Endothelial cell (in vitro differentiated cells): ENCODE measurements around the gene ARL5C. TPM values are rescaled to one million over a fixed set of nuclear protein-coding genes. Genes with fewer than 3 reads are reported as not detected.

Experiments used
- DNase-seq: peaks from one replicate; pipeline ENCODE4 v3.0.0; 2021; ENCODE audit warnings: low spot score
- H3K27ac Mint-ChIP-seq: one replicate; pipeline ENCODE4 v1.8.0; 2021; ENCODE audit warnings: mixed read lengths, inconsistent platforms; ENCODE audit not compliant: unreplicated experiment
- H3K27me3 Mint-ChIP-seq: one replicate; pipeline ENCODE4 v1.8.0; 2021; ENCODE audit warnings: mild to moderate bottlenecking, moderate library complexity, mixed read lengths, inconsistent platforms; ENCODE audit not compliant: unreplicated experiment
- H3K36me3 Mint-ChIP-seq: one replicate; pipeline ENCODE4 v1.8.0; 2021; ENCODE audit warnings: mild to moderate bottlenecking, low read depth, mixed read lengths, inconsistent platforms; ENCODE audit not compliant: unreplicated experiment
- H3K4me1 Mint-ChIP-seq: one replicate; pipeline ENCODE4 v1.8.0; 2021; ENCODE audit warnings: mild to moderate bottlenecking, mixed read lengths, inconsistent platforms; ENCODE audit not compliant: unreplicated experiment
- H3K4me3 Mint-ChIP-seq: one replicate; pipeline ENCODE4 v1.8.0; 2021; ENCODE audit warnings: mild to moderate bottlenecking, mixed read lengths, inconsistent platforms; ENCODE audit not compliant: unreplicated experiment
- H3K9me3 Mint-ChIP-seq: one replicate; pipeline ENCODE4 v1.8.0; 2021; ENCODE audit warnings: mixed read lengths, inconsistent platforms; ENCODE audit not compliant: unreplicated experiment
- total RNA-seq: library from RNA; stranded (reverse); fragmentation: NEBNext Ultra II Directional; extraction: Animal tissue kit (Norgen Biotek cat#: 25700); gene quantifications from one replicate; pipeline ENCODE4 v1.2.1, GENCODE V29; 2021; ENCODE audit not compliant: unreplicated experiment
- TF ChIP-seq, protein P1 (sequence below): fragments of 200-600 bp; sonication (generic); IDR thresholded peaks from one replicate; pipeline ENCODE4 v1.5.0; 2021; ENCODE audit warnings: antibody characterized with exemption; ENCODE audit not compliant: unreplicated experiment

The ARL5C gene
- total RNA-seq, 1 donor from 2014 or later, result not detected

DNA sequence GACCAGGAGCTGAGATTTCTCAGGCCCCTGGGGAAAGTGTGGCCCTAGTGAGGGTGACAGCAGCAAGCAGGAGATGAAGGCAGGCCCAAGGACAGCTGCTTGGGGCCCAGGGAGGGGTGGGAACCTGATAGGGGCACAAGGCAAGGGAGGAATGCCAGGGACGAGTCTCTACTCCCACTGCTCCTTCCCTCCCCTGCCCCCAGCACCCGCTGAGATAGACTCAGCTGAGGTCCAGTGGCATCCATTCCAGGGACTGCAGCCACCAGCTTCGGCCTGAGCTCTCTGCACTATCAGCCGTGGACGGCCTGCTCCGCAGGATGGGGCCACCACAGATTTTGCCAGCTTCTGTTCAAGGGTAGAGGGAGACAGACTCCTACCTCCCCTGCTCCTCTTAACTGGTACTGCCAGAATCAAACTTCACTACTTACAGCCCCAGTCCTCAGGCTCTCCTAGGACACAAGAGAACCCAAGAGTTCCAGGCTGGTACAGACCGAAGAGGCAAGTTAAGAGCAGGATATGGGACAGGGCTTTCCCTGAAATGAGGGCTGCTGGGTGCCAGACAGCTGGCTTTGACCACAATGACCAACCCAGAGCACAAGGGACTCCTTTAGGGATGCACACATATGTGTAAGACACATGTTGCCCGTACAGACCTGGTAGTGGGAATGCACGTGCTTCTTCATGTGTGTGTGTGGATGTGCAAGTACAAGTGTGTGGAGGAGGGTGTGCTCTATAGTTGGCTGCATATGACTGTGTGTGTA, 26.0 kb upstream of the ARL5C start:
- peak overlapping the region; percentile 62 for H3K4me3 Mint-ChIP-seq
- no peak overlapping the region for H3K27ac Mint-ChIP-seq
- peaks cover 23% of the 10 kb centered on the region for H3K4me1 Mint-ChIP-seq

DNA sequence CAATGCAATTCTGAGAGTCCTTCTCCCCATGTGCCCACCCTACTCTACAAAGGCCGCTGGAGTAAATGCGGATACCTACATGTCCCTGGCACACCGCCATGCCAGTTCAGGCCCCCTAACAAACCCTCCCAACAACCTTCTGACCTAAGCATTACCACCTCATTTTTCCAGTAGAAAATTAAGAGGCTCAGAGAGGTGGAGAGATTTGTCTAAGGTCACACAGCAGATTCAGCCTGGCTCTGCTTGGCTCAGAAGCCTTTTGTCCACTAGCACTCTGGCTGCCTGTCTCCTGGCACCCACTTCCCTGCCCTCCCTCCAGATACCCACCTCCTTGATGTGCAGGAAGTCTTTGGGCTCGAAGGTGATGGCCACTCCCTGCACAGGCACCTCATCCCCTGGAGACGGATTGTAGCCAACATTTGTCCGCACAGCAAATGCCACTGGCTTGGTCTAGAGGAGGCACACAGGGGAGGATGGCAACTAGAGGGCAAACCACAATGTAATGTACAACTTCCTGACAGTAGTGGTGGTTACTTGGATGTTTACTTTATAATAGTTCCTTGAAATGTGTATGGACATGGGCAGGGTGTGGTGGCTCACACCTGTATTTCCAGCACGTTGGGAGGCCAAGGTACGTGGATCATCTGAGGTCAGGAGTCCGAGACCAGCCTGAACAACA, 21.3 kb upstream of the ARL5C start:
- Mint-ChIP-seq H3K27ac (no peak overlapping the region), H3K9me3 (no peaks in the 10 kb centered on the region), H3K4me3 (no peak overlapping the region), H3K36me3 (peaks cover 20% of the 10 kb centered on the region), H3K27me3 (peaks cover 6% of the 10 kb centered on the region), H3K4me1 (peaks cover 1% of the 10 kb centered on the region)
- no peak for DNase-seq
- TF ChIP-seq, protein P1, sequence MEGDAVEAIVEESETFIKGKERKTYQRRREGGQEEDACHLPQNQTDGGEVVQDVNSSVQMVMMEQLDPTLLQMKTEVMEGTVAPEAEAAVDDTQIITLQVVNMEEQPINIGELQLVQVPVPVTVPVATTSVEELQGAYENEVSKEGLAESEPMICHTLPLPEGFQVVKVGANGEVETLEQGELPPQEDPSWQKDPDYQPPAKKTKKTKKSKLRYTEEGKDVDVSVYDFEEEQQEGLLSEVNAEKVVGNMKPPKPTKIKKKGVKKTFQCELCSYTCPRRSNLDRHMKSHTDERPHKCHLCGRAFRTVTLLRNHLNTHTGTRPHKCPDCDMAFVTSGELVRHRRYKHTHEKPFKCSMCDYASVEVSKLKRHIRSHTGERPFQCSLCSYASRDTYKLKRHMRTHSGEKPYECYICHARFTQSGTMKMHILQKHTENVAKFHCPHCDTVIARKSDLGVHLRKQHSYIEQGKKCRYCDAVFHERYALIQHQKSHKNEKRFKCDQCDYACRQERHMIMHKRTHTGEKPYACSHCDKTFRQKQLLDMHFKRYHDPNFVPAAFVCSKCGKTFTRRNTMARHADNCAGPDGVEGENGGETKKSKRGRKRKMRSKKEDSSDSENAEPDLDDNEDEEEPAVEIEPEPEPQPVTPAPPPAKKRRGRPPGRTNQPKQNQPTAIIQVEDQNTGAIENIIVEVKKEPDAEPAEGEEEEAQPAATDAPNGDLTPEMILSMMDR, result no peak

More for the DNA sequence above, 26.0 kb upstream of the ARL5C start:
- Mint-ChIP-seq H3K9me3 (no peaks in the 10 kb centered on the region), H3K36me3 (peaks cover 18% of the 10 kb centered on the region), H3K27me3 (peaks cover 7% of the 10 kb centered on the region)
- TF ChIP-seq, protein P1, result no peak
- no peak for DNase-seq

DNA sequence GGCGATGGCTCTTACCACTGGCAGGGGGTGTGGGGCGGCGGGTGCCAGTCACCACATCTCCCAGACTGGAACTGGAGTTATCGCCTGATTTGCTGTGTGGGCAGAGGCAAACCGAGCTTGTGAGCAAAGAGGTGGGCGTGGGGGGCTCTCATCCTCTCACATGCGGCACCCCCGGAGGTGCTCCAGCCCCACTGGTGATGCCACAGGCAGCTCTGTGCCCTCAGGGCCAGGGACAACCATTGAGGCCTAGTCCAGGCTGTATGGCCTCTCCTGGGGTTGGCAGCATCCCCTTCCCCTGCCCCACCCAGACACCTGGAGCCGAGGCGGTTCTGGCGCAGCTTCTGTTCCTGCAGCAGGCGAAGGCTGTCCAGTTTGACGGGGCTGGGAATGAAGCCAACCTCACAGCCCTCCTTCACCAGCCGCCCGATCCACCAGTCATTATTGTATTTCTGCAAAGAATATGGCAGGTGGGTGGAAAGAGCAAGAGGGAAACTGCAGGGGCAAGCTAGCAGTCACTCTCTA, 20.6 kb upstream of the ARL5C start:
- no peak for DNase-seq
- Mint-ChIP-seq H3K36me3 (peaks cover 17% of the 10 kb centered on the region), H3K27ac (no peak overlapping the region), H3K4me3 (no peak overlapping the region), H3K9me3 (no peaks in the 10 kb centered on the region), H3K4me1 (no peaks in the 10 kb centered on the region), H3K27me3 (peaks cover 4% of the 10 kb centered on the region)
- TF ChIP-seq, protein P1, result no peak

DNA sequence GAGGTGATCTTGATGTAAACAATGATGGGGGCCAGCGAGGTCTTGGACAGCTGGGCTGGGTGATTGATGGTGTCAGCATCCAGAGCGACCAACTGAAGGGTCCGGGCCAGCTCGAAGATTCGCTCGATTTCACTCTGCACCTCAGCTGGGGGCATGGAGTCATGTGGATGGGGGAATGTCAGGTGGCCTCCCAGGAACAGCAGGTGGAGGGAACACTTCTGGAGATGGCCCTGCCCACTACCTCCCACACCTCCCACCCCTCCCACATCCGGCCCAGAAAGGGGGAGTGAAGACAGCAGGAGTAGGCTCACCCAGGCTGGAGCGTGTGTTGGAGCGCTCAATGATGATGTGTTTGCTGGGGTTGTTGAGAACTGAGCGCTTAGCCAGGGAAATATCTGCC, 17.8 kb upstream of the ARL5C start:
- TF ChIP-seq, protein P1, result no peak
- H3K27me3 Mint-ChIP-seq, result peaks cover 4% of the 10 kb centered on the region
- H3K36me3 Mint-ChIP-seq, result peaks cover 17% of the 10 kb centered on the region
- H3K4me3 Mint-ChIP-seq, result no peak overlapping the region
- H3K9me3 Mint-ChIP-seq, result no peaks in the 10 kb centered on the region
- DNase-seq, result no peak
- no peaks in the 10 kb centered on the region for H3K4me1 Mint-ChIP-seq
- H3K27ac Mint-ChIP-seq, result no peak overlapping the region

DNA sequence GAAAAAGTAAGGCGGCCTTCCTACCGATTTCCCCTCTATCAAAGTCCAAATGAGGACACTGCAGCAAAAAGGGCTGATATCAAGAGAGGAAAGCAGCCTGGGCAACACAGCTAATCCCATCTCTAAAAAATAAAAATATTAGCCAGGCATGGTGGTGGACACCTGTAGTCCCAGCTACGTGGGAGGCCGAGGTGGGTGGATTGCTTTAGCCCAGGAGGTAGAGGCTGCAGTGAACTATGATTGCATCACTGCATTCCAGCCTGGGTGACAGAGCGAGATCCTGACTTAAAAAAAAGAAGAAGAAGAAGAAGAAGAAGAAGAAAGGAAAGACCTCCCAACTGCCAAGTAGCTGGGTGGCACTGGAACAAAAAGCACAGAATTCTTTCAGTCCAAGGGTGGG, 17.1 kb upstream of the ARL5C start:
- Mint-ChIP-seq H3K27me3 (peaks cover 6% of the 10 kb centered on the region), H3K9me3 (no peaks in the 10 kb centered on the region), H3K4me3 (peak overlapping the region; percentile 0), H3K36me3 (peaks cover 19% of the 10 kb centered on the region), H3K27ac (no peak overlapping the region), H3K4me1 (no peaks in the 10 kb centered on the region)
- no peak for DNase-seq
- TF ChIP-seq, protein P1, result no peak
